GM19193 (cell line): ENCODE data around the gene CNNM3.

Experiments used
- POLR2A ChIP-seq: IDR thresholded peaks from 4 replicates; pipeline ENCODE4 v1.6.1; 2011; ENCODE audit not compliant: insufficient read depth, insufficient read length; ENCODE audit errors: extremely low read depth

Gene CNNM3

GRCh38 chr2:96792772-96793749 is 23.0 kb upstream of the CNNM3 start:
- no peak for TF ChIP-seq POLR2A

- no peak for TF ChIP-seq POLR2A
Observed at GRCh38 chr2:96795076-96795475, 21.0 kb upstream of the CNNM3 start.

- no peak for TF ChIP-seq POLR2A
Observed at GRCh38 chr2:96797066-96797625, 18.9 kb upstream of the CNNM3 start.

GRCh38 chr2:96798733-96799622 is 17.1 kb upstream of the CNNM3 start:
- no peak for TF ChIP-seq POLR2A

GRCh38 chr2:96799623-96799935 is 16.5 kb upstream of the CNNM3 start:
- no peak for TF ChIP-seq POLR2A

GRCh38 chr2:96800061-96801004 is 15.7 kb upstream of the CNNM3 start:
- no peak for TF ChIP-seq POLR2A

- TF ChIP-seq POLR2A = no peak
Observed at GRCh38 chr2:96801005-96801785, 14.9 kb upstream of the CNNM3 start.

DNA sequence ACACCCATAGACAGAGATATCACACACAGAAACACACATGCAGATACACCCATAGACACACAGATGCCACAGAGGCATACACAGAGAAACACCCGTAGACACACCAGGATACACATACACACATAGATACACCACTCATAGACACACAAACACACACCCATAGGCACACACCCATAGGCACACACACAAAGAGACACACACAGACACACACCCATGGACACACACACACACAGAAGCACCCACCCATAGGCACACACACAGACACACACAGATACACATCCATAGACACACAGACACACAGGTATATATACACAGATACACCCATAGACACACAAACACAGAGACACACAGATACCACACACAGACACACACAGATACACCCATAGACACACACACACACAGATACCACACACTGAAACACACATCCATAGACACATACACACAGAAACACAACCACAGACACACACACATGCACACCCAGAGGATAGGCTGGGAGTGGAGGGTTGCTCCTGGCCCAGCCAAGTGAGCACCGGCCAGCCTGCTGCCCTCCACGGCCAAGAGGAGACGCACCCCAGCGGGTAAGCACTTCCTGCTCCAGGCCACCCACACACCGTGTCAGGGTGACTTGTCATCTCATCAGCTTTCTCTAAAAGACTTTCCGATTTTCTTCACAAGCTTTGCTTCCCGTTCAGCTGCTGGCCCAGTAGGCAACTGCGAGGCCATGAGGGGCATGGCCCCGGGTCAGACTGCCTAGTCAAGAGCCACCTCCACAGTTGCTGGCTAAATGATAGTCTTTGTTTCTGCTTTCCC is 14.1 kb upstream of the CNNM3 start:
- no peak for TF ChIP-seq POLR2A

- TF ChIP-seq POLR2A = no peak
Observed at GRCh38 chr2:96802721-96803120, 13.3 kb upstream of the CNNM3 start.

GRCh38 chr2:96804986-96805385 is 11.1 kb upstream of the CNNM3 start:
- no peak for TF ChIP-seq POLR2A

- TF ChIP-seq POLR2A = no peak
Observed at GRCh38 chr2:96806468-96807126, 9.5 kb upstream of the CNNM3 start.

DNA sequence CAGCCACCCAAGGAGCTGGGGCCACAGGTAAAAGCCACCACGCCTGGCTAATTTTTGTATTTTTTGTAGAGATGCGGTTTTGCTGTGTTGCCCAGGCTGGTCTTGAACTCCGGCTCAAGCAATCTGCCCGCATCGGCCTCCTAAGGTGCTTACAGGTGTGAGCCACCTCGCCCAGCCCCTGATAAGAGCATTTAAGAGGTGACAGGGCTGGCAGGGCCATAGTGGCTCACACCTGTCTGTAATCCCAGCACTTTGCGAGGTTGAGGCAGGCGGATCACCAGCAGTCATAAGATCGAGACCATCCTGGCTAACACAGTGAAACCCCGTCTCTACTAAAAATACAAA is 9.0 kb upstream of the CNNM3 start:
- no peak for TF ChIP-seq POLR2A
